ENCODE results near the gene ZBTB16.

Gene ZBTB16

GRCh38 chr11:114193730-114194679 is 134.5 kb downstream of the ZBTB16 start:
- no peak for DNase-seq

- DNase-seq, result no peak
These were observed 135.2 kb downstream of the ZBTB16 start for GRCh38 chr11:114194702-114195101.

GRCh38 chr11:114195151-114195550 is 135.6 kb downstream of the ZBTB16 start:
- DNase-seq, result no peak

- no peak for DNase-seq
These were observed 136.6 kb downstream of the ZBTB16 start for GRCh38 chr11:114195981-114196731.

GRCh38 chr11:114196997-114197703 is 137.6 kb downstream of the ZBTB16 start:
- DNase-seq, result no peak

- no peak for DNase-seq
These were observed 138.4 kb downstream of the ZBTB16 start for GRCh38 chr11:114197799-114198500.

GRCh38 chr11:114199051-114199450 is 139.5 kb downstream of the ZBTB16 start:
- no peak for DNase-seq

GRCh38 chr11:114200351-114201133 is 141.0 kb downstream of the ZBTB16 start:
- DNase-seq, result no peak

GRCh38 chr11:114201219-114201618 is 141.7 kb downstream of the ZBTB16 start:
- no peak for DNase-seq

- DNase-seq, result no peak
These were observed 142.6 kb downstream of the ZBTB16 start for GRCh38 chr11:114202011-114202609.

GRCh38 chr11:114207096-114207495 is 147.6 kb downstream of the ZBTB16 start:
- no peak for DNase-seq

- DNase-seq, result no peak
These were observed 148.9 kb downstream of the ZBTB16 start for GRCh38 chr11:114208377-114208776.

GRCh38 chr11:114209343-114209742 is 149.8 kb downstream of the ZBTB16 start:
- no peak for DNase-seq

- DNase-seq, result no peak
These were observed 150.4 kb downstream of the ZBTB16 start for GRCh38 chr11:114209904-114210303.

GRCh38 chr11:114211444-114212121 is 152.1 kb downstream of the ZBTB16 start:
- no peak for DNase-seq

- no peak for DNase-seq
These were observed 154.1 kb downstream of the ZBTB16 start for GRCh38 chr11:114213622-114214021.

- no peak for DNase-seq
These were observed 155.9 kb downstream of the ZBTB16 start for GRCh38 chr11:114215428-114215827.

GRCh38 chr11:114215871-114216795 is 156.6 kb downstream of the ZBTB16 start:
- DNase-seq, result no peak

- DNase-seq, result no peak
These were observed 157.3 kb downstream of the ZBTB16 start for GRCh38 chr11:114216796-114217180.

GRCh38 chr11:114218508-114218907 is 159.0 kb downstream of the ZBTB16 start:
- no peak for DNase-seq
